AG10803 (cell line): ENCODE data around the gene PRTFDC1.

Source experiments
- DNase-seq: peaks from one replicate; pipeline ENCODE4 v3.0.0; 2010; ENCODE audit warnings: low read depth
- H3K4me3 ChIP-seq: 2 replicates; pipeline ENCODE4 v1.5.1; 2011; ENCODE audit warnings: mild to moderate bottlenecking, low read length, control low read depth
- CTCF ChIP-seq: conservative IDR thresholded peaks from 2 replicates; pipeline ENCODE4 v1.5.1; 2011; ENCODE audit warnings: mild to moderate bottlenecking, low read length, control low read depth, inconsistent platforms

PRTFDC1 gene

GRCh38 chr10:24989867-24990266 is 37.5 kb upstream of the PRTFDC1 start:
- TF ChIP-seq CTCF: peak; percentile 30; the same call in 1 of the 2 replicates
- H3K4me3 ChIP-seq: no peak overlapping the region
- no peak for DNase-seq

GRCh38 chr10:24988831-24989640 is 36.6 kb upstream of the PRTFDC1 start:
- TF ChIP-seq CTCF: no peak

GRCh38 chr10:24984906-24985305 is 32.5 kb upstream of the PRTFDC1 start:
- no peak for TF ChIP-seq CTCF
- no peak overlapping the region for H3K4me3 ChIP-seq
- DNase-seq: no peak

More at GRCh38 chr10:24988831-24989640, 36.6 kb upstream of the PRTFDC1 start:
- no peak overlapping the region for H3K4me3 ChIP-seq
- DNase-seq: no peak

GRCh38 chr10:24983946-24984345 is 31.5 kb upstream of the PRTFDC1 start:
- DNase-seq: peak; percentile 46
- H3K4me3 ChIP-seq: no peak overlapping the region
- no peak for TF ChIP-seq CTCF

GRCh38 chr10:24983130-24983529 is 30.7 kb upstream of the PRTFDC1 start:
- DNase-seq: no peak
- no peak for TF ChIP-seq CTCF
- H3K4me3 ChIP-seq: no peak overlapping the region

GRCh38 chr10:24982319-24983112 is 30.1 kb upstream of the PRTFDC1 start:
- no peak for DNase-seq
- TF ChIP-seq CTCF: no peak
- no peak overlapping the region for H3K4me3 ChIP-seq
